K562 (cell line): ENCODE results near the gene SYNGR4. TPM values are rescaled to one million over a fixed set of nuclear protein-coding genes. Genes with fewer than 3 reads are reported as not detected.

Experiments used
- ATAC-seq: fragments of 200-7000 bp; cut with Tn5 transposase; 3 replicates; pipeline ENCODE4 v1.9.1; 2020; ENCODE audit warnings: moderate library complexity
- BruUV-seq: library from RNA; stranded (reverse); fragments of 400-500 nt; replicated peaks from 2 replicates; lab custom pipeline; 2021; lab: Mats Ljungman, UMichigan
- CTCF ChIA-PET: fragments of 300-600 bp; formaldehyde crosslinking; extraction: SDS; loops from one replicate; lab custom pipeline; 2021; ENCODE audit warnings: low intra/inter-chr PET ratio; lab: Yijun Ruan, JAX
- POLR2A ChIA-PET: fragments of 300-600, 350-650 bp; sonication (Branson Sonifier 250); formaldehyde crosslinking; extraction: SDS; loops from one replicate; lab custom pipeline; 2021; ENCODE audit warnings: antibody characterized with exemption, inconsistent platforms; lab: Yijun Ruan, JAX
- DNase-seq, 4 experiments: peaks; one replicate each; pipeline versions ENCODE4 v3.0.0 to v3.0.0-alpha.2; 2011 to 2018; ENCODE audit warnings: low spot score in 3 of 4, mixed read lengths in 3 of 4; ENCODE audit errors: extremely low read depth in 1 of 4
- FAIRE-seq: peaks from 2 replicates; lab custom pipeline; 2011; peaks lifted over from hg19 to GRCh38; lab: Jason Lieb, UNC
- H2AFZ ChIP-seq: 2 replicates; pipeline ENCODE4 v1.6.0; 2011; ENCODE audit warnings: low read depth, low read length, control low read depth, inconsistent platforms
- H3K27ac ChIP-seq: fragments of 200-600 bp; 3 replicates; pipeline ENCODE4 v1.8.0; 2011; ENCODE audit warnings: low read depth, mild to moderate bottlenecking, control low read depth, inconsistent platforms, low read length, moderate library complexity, mixed read lengths; ENCODE audit errors: extremely low read depth
- H3K27me3 ChIP-seq, 2 experiments: fragments of 300-600 bp in 1 of 2; 2 replicates in 1 of 2; 3 replicates in 1 of 2; pipeline versions ENCODE4 v1.6.0 to v1.8.0; 2011; ENCODE audit warnings: inconsistent platforms in 2 of 2, low read length in 2 of 2, mild to moderate bottlenecking in 1 of 2, mixed read lengths in 1 of 2, moderate library complexity in 1 of 2; ENCODE audit not compliant: control insufficient read depth in 2 of 2, insufficient read depth in 2 of 2
- H3K36me3 ChIP-seq: fragments of 300-600 bp; 3 replicates; pipeline ENCODE4 v1.8.0; 2011; ENCODE audit warnings: mild to moderate bottlenecking, low read length, inconsistent platforms; ENCODE audit not compliant: control insufficient read depth, insufficient read depth
- H3K4me1 ChIP-seq, 2 experiments: fragments of 200-600 bp in 1 of 2; replicated peaks in 1 of 2; 2 replicates in 1 of 2; 3 replicates in 1 of 2; pipeline versions ENCODE4 v1.5.1 to v1.8.0; 2011; ENCODE audit warnings: inconsistent platforms in 2 of 2, low read length in 2 of 2, mild to moderate bottlenecking in 1 of 2, mixed read lengths in 1 of 2, moderate library complexity in 1 of 2; ENCODE audit not compliant: control insufficient read depth in 2 of 2, insufficient read depth in 2 of 2
- H3K4me2 ChIP-seq: 2 replicates; pipeline ENCODE4 v1.6.1; 2011; ENCODE audit warnings: low read length, control low read depth, inconsistent platforms, mixed read lengths; ENCODE audit not compliant: insufficient read depth
- H3K4me3 ChIP-seq: fragments of 200-600 bp; sonication (generic), shearing (Covaris generic); 2 replicates; pipeline ENCODE4 v1.5.1; 2016; ENCODE audit warnings: control low read depth, inconsistent platforms
- H3K79me2 ChIP-seq: fragments of 200-600 bp; 3 replicates; pipeline ENCODE4 v1.8.0; 2011; ENCODE audit warnings: low read length, inconsistent platforms; ENCODE audit not compliant: control insufficient read depth, insufficient read depth
- H3K9ac ChIP-seq, 2 experiments: 2 replicates each; pipeline versions ENCODE4 v1.6.0 to v1.6.1; 2011; ENCODE audit warnings: low read depth in 2 of 2, low read length in 2 of 2, control low read depth in 1 of 2, inconsistent platforms in 1 of 2, mild to moderate bottlenecking in 1 of 2, mixed read lengths in 1 of 2; ENCODE audit not compliant: insufficient read depth in 1 of 2
- H3K9me1 ChIP-seq: one replicate; pipeline ENCODE4 v1.6.0; 2011; ENCODE audit warnings: inconsistent platforms, mild to moderate bottlenecking, low read length, moderate library complexity; ENCODE audit not compliant: control insufficient read depth, insufficient read depth
- H3K9me3 ChIP-seq: replicated peaks from 2 replicates; pipeline ENCODE4 v1.5.1; 2011; ENCODE audit warnings: low read depth, low read length, inconsistent platforms; ENCODE audit not compliant: control insufficient read depth, insufficient read depth
- H4K20me1 ChIP-seq: replicated peaks from 2 replicates; pipeline ENCODE4 v1.6.1; 2011; ENCODE audit warnings: low read length, inconsistent platforms, mixed read lengths; ENCODE audit not compliant: control insufficient read depth, insufficient read depth
- BMI1 ChIP-seq: fragments of 150-350 bp; IDR thresholded peaks from 2 replicates; pipeline ENCODE4 v1.6.1; 2014; ENCODE audit warnings: low read length
- ETV1 ChIP-seq: fragments of 450-650 bp; conservative IDR thresholded peaks from 2 replicates; pipeline ENCODE4 v1.6.1; 2016; ENCODE audit warnings: missing genetic modification characterization, control low read depth, low read depth, missing compliant biosample characterization
- MED1 ChIP-seq: sonication (generic); formaldehyde crosslinking; IDR thresholded peaks from 2 replicates; pipeline ENCODE4 v1.8.1; 2023; ENCODE audit warnings: missing genetic modification reagents, borderline replicate concordance
- NRF1 ChIP-seq, 2 experiments: fragments of 450-650 bp; IDR thresholded peaks in 1 of 2; conservative IDR thresholded peaks in 1 of 2; 2 replicates each; pipeline ENCODE4 v1.6.1; 2014; ENCODE audit warnings: mild to moderate bottlenecking in 2 of 2
- PCBP1 ChIP-seq: fragments of 200-400 bp; formaldehyde crosslinking; IDR thresholded peaks from 2 replicates; pipeline ENCODE4 v1.6.1; 2018; ENCODE audit warnings: mild to moderate bottlenecking, low read depth, low read length; ENCODE audit not compliant: poor library complexity, severe bottlenecking
- RB1 ChIP-seq: fragments of 450-650 bp; IDR thresholded peaks from 2 replicates; pipeline ENCODE4 v1.6.1; 2017; ENCODE audit warnings: low read depth, mild to moderate bottlenecking
- RBM14 ChIP-seq: fragments of 200-400 bp; formaldehyde crosslinking; IDR thresholded peaks from 2 replicates; pipeline ENCODE4 v1.6.1; 2018; ENCODE audit warnings: low read depth, mild to moderate bottlenecking, low read length, moderate library complexity, borderline replicate concordance; ENCODE audit not compliant: insufficient read depth
- SMAD4 ChIP-seq: fragments of 250-450 bp; sonication (Bioruptor Pico); conservative IDR thresholded peaks from 2 replicates; pipeline ENCODE4 v1.8.0; 2021; ENCODE audit warnings: inconsistent platforms, mild to moderate bottlenecking, moderate library complexity
- SMARCB1 ChIP-seq: IDR thresholded peaks from 2 replicates; pipeline ENCODE4 v1.6.1; 2011; ENCODE audit warnings: improper control_type of control experiment, low read depth; ENCODE audit not compliant: insufficient read length
- TARDBP ChIP-seq: fragments of 450-650 bp; IDR thresholded peaks from 2 replicates; pipeline ENCODE4 v1.6.1; 2016
- TCF3 ChIP-seq: sonication (generic); formaldehyde crosslinking; IDR thresholded peaks from 2 replicates; pipeline ENCODE4 v1.4.0; 2020; ENCODE audit warnings: mild to moderate bottlenecking, missing genetic modification reagents
- WHSC1 ChIP-seq: IDR thresholded peaks from one replicate; pipeline ENCODE4 v1.6.1; 2012; ENCODE audit warnings: low read length, control low read depth, inconsistent platforms
- ZNF133 ChIP-seq: fragments of 250-450 bp; sonication (Bioruptor Pico); IDR thresholded peaks from 2 replicates; pipeline ENCODE4 v1.4.0; 2020; ENCODE audit warnings: mild to moderate bottlenecking
- ZNF134 ChIP-seq: fragments of 250-450 bp; sonication (Bioruptor Pico); conservative IDR thresholded peaks from 2 replicates; pipeline ENCODE4 v1.4.0; 2020
- ZNF395 ChIP-seq: fragments of 200-800 bp; sonication (Bioruptor generic); IDR thresholded peaks from 2 replicates; pipeline ENCODE4 v1.6.1; 2017; ENCODE audit warnings: missing genetic modification characterization, missing compliant biosample characterization
- WGBS: fragments of 100-300 bp; shearing (Covaris generic); methylation state at CpG from one replicate; pipeline ENCODE4 v1.1.6; 2016; ENCODE audit warnings: low coverage, mixed read lengths; ENCODE audit not compliant: insufficient coverage; ENCODE audit errors: missing lambda C conversion rate; 5-methylcytosine and 5-hydroxymethylcytosine counted together
- in situ Hi-C: fragments of 300-500 bp; cut with MboI; formaldehyde crosslinking; loops from 4 replicates; pipeline ENCODE4 v1.15.0; 2018; ENCODE audit warnings: inconsistent platforms, mixed read lengths
- intact Hi-C: fragments of 100-400 bp; cut with micrococcal nuclease; formaldehyde crosslinking; loops from 2 replicates; pipeline ENCODE4 v1.14.2; 2022
- polyA plus RNA-seq, 8 experiments: library from polyadenylated mRNA; depleted of rRNA in 4 of 8; stranded (reverse) in 5 of 8; unstranded in 3 of 8; fragments of >200 nt; fragmentation: Nextera tagmentation in 2 of 8; fragmentation: Illumina TruSeq in 1 of 8; extraction: Ambion mirVana in 2 of 8; extraction: Trizol in 1 of 8; gene quantifications; 2 replicates each; pipeline versions ENCODE4 v1.2.1 to v1.2.3, GENCODE V29; 2011 to 2014; ENCODE audit warnings: inconsistent platforms in 1 of 8, missing spikeins in 1 of 8
- total RNA-seq, 7 experiments: library from RNA; depleted of rRNA in 6 of 7; stranded (reverse); fragments of >200 nt in 6 of 7; fragmentation: Illumina TruSeq in 2 of 7; extraction: Trizol in 2 of 7; gene quantifications; 2 replicates each; pipeline versions ENCODE4 v1.2.1 to v1.2.3, GENCODE V29; 2011 to 2021; ENCODE audit warnings: low replicate concordance in 1 of 7
- TF ChIP-seq, protein P1 (sequence below): fragments of 250-450 bp; sonication (Bioruptor Pico); IDR thresholded peaks from 2 replicates; pipeline ENCODE4 v1.4.0; 2020; ENCODE audit warnings: borderline replicate concordance

The SYNGR4 gene
- total and polyA plus RNA-seq, 9 of the 15 experiments (the other 6 are each of a cell fraction or from before 2014, with no cell fraction given): 0.07 to 0.14 TPM; not detected in 7

- TF ChIP-seq ZNF395 (CRISPR knock-in tag) (no peak), ZNF133 (CRISPR knock-in tag) (no peak)
These were observed 45.7 kb upstream of the SYNGR4 start (continued) for GRCh38 chr19:48318286-48318987.

DNA sequence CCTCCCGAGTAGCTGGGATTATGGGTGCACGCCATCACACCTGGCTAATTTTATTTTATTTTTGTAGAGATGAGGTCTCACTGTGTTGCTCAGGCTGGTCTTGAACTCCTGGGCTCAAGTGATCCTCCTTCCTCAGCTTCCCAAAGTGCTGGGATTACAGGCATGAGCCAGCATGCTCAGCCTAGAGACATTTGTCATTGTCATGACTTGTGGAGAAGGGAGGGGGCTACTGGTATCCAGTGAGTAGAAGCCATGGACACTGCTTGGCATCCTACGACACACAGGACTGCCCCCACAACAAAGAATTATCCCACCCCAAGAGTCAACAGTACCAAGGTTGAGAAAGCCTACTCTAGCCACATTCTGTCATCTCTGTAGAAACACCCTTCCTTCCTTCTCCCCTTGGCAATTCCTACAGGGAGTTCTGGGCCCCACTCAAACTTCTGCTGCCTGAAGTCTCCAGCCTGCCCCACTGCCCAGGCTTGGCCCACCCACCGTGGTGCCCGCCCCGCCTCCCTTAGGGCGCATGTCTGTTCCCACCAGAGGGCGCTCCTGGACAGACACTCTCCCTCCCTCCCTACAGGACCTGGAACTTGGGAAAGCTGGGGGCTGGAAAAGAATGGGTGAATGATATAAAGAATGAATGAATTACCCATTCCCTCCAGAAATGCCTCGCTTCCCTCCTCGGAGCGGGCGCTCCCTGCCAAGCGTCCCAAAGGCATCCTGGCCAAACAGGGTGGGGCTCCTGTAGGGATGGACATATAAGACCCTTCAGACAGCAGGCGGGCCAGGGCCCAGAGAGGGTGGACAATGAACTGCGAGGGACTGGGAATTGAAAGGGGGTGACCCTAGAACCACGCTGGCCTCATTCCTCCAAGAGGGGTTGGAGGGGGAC lies 44.3 kb upstream of the SYNGR4 start:
- no peaks in the 10 kb centered on the region for H3K27me3 ChIP-seq
- H2AFZ ChIP-seq: peak overlapping the region; percentile 89
- no peaks in the 10 kb centered on the region for H3K9me3 ChIP-seq
- WGBS: 13% methylated on average over 11 of the region's 16 CpGs
- no peaks in the 10 kb centered on the region for H3K9me1 ChIP-seq
- no TSS peak for BruUV-seq
- peak overlapping the region; percentile 57 for H3K4me3 ChIP-seq
- peak overlapping the region; percentile 50 to 90; a peak in 3 of 4 replicates for H3K9ac ChIP-seq
- H3K79me2 ChIP-seq: peaks cover 12% of the 10 kb centered on the region
- POLR2A ChIA-PET: interaction anchor here (2.3 kb wide), 1 partner anchor 13 kb away, joined by 10 read pairs; no protein-coding TSS in a partner anchor
- peak overlapping the region; percentile 99 for H3K27ac ChIP-seq
- peaks cover 26 to 45% of the 10 kb centered on the region in 2 experiments for H3K4me1 ChIP-seq
- ATAC-seq (peak; percentile 67), FAIRE-seq (peak; percentile 81), DNase-seq (peak; percentile 71 to 87 (median 76))
- in situ Hi-C loops: loop anchor here (5.0 kb wide), 1 partner anchor 267 kb away; no protein-coding TSS in a partner anchor
- intact Hi-C loops: loop anchor here (1.0 to 10.0 kb wide), 4 partner anchors 13 to 262 kb away; partner anchors contain the start of genes GRIN2D, KDELR1, SYNGR4 and TMEM143
- CTCF ChIA-PET: interaction anchor here (0.6 to 3.8 kb wide), 4 partner anchors 14 to 792 kb away, joined by 3 to 57 read pairs (median 3); no protein-coding TSS in a partner anchor
- peak overlapping the region; percentile 88 for H3K4me2 ChIP-seq
- no peaks in the 10 kb centered on the region for H3K36me3 ChIP-seq
- no peaks in the 10 kb centered on the region for H4K20me1 ChIP-seq
- TF ChIP-seq RB1 (peak; percentile 19; the same call in 1 of the 2 replicates), WHSC1 (no peak), TARDBP (no peak), RBM14 (no peak), ETV1 (tag) (no peak), SMAD4 (CRISPR knock-in tag) (no peak), MED1 (CRISPR knock-in tag) (no peak), PCBP1 (no peak), TCF3 (CRISPR knock-in tag) (no peak), ZNF134 (CRISPR knock-in tag) (peak; percentile 60; the same call in 1 of the 2 replicates), BMI1 (no peak), NRF1 (conservative IDR thresholded peaks at IDR 0.05 in 1 of 2, IDR thresholded peaks at IDR 0.05 in 1 of 2) (peak in 1 of 2 experiments; percentile 46; a peak in 1 of 4 replicates), SMARCB1 (no peak)
- TF ChIP-seq, protein P1, sequence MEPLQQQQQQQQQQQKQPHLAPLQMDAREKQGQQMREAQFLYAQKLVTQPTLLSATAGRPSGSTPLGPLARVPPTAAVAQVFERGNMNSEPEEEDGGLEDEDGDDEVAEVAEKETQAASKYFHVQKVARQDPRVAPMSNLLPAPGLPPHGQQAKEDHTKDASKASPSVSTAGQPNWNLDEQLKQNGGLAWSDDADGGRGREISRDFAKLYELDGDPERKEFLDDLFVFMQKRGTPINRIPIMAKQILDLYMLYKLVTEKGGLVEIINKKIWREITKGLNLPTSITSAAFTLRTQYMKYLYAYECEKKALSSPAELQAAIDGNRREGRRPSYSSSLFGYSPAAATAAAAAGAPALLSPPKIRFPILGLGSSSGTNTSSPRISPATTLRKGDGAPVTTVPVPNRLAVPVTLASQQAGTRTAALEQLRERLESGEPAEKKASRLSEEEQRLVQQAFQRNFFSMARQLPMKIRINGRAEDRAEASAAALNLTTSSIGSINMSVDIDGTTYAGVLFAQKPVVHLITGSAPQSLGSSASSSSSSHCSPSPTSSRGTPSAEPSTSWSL (CRISPR knock-in tag): no peak
